Brain pericyte (primary cell): Measurements from ENCODE around the gene NFATC2IP.
"Not testable (repeated sequence)": the region's sequence is repeated elsewhere in the genome, so short reads cannot be mapped to it uniquely, and the experiment has no call there.

Experiments used
- DNase-seq: peaks from one replicate; pipeline ENCODE4 v3.0.0-alpha.2; 2012; ENCODE audit warnings: low read depth, low spot score

Gene NFATC2IP

GRCh38 chr16:28967156-28967555 is 16.4 kb downstream of the NFATC2IP start:
- no peak for DNase-seq

GRCh38 chr16:28969696-28970095 is 19.0 kb downstream of the NFATC2IP start:
- DNase-seq, result not testable (repeated sequence)

GRCh38 chr16:28974007-28974436 is 23.3 kb downstream of the NFATC2IP start:
- no peak for DNase-seq

DNA sequence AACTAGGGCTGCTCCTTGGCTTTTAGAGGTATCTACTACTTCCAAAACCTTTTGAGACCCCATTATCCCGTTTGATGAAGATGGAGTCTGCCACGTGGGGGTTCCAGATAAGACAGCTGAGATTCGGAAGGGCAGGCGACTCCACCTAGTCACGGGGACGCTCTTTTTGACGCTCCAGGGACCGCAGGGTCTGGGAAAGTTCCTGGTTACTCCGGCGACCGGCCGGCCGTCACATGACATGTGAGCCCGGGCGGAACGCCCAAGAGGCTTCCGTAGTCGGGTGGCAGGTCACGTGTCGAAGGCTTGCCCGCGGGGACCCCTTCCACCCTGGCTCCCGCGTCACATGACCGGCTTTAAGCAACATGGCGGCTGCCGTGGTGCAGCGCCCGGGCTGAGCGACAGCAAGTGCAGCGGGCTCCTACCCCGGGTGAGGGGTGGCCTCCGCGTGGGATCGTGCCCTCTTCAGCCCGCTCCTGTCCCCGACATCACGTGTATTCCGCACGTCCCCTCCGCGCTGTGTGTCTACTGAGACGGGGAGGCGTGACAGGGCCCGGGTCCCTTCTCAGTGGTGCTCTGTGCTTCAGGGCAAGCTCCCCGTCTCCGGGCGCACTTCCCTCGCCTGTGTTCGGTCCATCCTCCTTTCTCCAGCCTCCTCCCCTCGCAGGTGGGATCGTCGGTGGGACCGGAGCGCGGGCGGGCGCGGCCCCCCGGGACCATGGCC is 23.9 kb downstream of the NFATC2IP start, which contains the start of gene SPNS1:
Gene SPNS1, plus strand, starts transcription at position 342 of the 721 bp plus-strand sequence. Its CDS starts 374 bp downstream, at position 716.
- DNase-seq, result peak; percentile 93

DNA sequence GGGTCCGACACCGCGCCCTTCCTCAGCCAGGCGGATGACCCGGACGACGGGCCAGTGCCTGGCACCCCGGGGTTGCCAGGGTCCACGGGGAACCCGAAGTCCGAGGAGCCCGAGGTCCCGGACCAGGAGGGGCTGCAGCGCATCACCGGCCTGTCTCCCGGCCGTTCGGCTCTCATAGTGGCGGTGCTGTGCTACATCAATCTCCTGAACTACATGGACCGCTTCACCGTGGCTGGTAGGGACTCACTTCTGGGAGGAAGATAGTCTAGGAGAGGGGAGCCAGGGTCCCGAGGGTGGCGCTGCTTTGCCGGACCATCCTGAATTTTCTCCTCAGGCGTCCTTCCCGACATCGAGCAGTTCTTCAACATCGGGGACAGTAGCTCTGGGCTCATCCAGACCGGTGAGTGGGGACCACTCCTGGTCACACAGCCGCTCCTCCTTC is 24.4 kb downstream of the NFATC2IP start:
- DNase-seq, result no peak

DNA sequence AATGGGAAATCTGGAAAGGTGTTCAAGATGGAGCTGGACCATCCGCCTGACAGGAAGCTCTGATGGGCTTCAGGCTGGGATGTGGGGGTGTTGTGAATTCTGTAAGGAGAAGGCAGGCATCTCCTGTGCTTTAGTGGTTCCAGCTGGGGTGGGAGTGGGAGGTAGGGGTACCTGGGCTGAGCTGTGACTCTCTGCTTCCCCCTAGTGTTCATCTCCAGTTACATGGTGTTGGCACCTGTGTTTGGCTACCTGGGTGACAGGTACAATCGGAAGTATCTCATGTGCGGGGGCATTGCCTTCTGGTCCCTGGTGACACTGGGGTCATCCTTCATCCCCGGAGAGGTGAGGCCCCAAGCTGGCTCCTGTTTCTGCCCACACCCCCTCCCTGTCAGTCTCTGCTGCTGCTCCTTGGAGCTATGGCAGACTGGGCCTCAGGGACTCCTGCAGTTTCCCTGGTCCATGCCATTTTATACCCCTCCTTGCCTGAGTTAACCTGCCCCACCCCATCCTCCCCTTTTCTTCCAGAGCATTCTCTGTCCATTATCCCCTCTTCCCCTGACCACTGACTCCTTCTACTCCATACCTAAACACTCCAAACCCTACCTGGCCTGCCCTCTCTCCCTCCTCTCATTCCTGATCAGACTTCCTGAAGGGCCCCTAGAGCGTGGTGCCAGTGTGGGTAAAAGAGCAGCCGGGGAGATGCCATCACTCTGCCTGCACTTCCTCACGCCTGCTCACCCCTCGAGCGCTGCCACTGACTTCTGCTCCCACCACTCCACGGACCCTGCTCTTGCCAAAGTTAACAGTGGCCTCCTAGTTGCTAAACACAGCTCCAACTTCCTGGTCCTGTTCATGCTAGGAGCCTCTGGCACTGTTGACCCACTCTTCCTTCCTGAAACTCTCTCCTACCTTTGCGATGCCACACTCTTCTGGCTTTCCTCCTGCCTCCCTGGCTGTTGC is 27.2 kb downstream of the NFATC2IP start:
- no peak for DNase-seq

GRCh38 chr16:28980330-28980729 is 29.6 kb downstream of the NFATC2IP start:
- not testable (repeated sequence) for DNase-seq

DNA sequence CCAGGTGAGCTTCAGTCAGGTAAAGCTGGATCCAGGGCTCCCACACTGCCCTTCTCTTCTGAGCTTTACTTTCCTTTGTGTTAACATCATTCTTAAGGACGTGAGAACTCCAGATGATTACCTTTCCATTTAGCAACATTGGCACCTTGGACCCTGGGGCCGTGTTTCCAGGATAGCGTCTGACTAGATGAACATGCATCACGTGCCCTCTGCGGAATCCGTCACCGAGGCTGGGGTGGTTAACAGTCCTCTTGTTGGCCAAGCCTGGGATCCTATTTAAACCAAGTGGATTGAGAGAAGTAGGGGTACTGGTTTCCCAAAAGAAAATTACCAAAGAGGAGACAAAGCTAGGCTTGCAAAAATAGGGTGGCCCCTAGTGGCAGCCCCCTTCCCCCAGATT is 30.2 kb downstream of the NFATC2IP start:
- DNase-seq, result no peak

GRCh38 chr16:28981517-28981916 is 30.8 kb downstream of the NFATC2IP start:
- no peak for DNase-seq

- no peak for DNase-seq
Observed at GRCh38 chr16:28982418-28982817, 31.7 kb downstream of the NFATC2IP start.

DNA sequence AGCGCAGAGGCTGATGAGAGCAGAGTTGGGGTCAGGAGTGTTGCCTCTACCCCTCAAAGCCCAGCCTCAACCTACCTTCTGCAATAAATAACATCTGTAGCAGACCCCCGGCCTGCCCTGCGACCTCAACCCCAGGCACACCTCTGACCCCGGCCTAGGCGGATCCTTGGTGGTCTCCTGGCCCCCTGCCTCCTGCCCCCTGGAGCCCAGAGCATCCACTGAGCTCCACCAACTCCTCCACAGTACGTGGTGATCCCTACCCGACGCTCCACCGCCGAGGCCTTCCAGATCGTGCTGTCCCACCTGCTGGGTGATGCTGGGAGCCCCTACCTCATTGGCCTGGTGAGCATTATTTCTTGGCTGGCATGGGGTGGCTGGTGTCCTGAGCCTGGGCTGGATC is 32.2 kb downstream of the NFATC2IP start:
- no peak for DNase-seq

- DNase-seq, result no peak
Observed at GRCh38 chr16:28983644-28984043, 32.9 kb downstream of the NFATC2IP start.

DNA sequence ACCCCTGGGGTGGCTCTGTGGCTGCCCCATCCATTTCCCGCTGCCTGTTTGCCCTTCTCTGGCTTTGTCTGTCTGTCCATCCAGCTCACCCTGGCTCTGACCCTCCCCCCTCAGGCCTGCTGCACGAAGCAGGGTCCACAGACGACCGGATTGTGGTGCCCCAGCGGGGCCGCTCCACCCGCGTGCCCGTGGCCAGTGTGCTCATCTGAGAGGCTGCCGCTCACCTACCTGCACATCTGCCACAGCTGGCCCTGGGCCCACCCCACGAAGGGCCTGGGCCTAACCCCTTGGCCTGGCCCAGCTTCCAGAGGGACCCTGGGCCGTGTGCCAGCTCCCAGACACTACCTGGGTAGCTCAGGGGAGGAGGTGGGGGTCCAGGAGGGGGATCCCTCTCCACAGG is 33.4 kb downstream of the NFATC2IP start:
- DNase-seq, result no peak

DNA sequence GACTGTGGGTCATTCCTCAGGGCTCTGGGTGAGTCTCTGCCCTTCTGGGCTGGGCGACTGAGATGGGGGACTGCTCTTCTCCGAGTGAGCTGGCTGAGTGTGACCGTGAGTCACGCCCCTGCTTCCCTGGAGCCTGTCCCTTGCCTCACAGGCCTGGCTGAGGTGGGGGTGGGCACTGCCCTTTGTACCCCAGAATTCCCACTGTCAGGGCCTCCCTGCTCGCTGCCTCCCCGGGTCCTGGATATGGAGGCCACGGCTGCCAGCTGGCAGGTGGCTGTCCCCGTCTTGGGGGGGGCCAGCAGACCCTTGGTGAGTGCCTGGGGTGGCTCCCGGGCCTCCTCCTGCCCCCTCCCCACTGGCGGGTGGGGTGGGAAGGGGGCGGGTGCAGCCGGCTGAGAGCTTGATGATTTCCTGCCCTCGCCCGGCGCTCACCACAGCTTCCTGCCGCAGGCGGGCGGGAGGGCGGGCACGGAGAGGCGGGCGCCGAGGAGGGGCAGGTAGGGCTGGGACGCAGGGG is 33.9 kb downstream of the NFATC2IP start, which contains the start of gene LAT:
Gene LAT, plus strand, starts transcription at position 434 of the 517 bp plus-strand sequence. CDS start 366 bp downstream, outside the sequence.
- no peak for DNase-seq

GRCh38 chr16:28985211-28986041 is 34.7 kb downstream of the NFATC2IP start:
- no peak for DNase-seq

DNA sequence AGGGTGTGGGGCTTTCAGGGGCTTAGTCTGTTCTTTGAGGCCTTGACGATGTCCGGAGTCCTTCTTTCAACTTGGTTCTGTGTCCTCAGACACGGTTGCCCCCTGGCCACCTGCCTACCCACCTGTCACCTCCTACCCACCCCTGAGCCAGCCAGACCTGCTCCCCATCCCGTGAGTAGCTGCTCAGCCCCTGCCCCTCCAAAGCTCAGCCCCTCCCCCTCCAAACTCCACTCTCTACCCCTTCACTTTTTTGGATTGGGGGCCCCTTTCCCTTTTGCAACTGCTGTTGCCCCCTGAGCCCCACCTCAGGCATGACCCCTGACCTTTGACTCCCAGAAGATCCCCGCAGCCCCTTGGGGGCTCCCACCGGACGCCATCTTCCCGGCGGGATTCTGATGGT is 35.3 kb downstream of the NFATC2IP start:
- DNase-seq, result no peak

GRCh38 chr16:28986492-28986891 is 35.8 kb downstream of the NFATC2IP start:
- no peak for DNase-seq

DNA sequence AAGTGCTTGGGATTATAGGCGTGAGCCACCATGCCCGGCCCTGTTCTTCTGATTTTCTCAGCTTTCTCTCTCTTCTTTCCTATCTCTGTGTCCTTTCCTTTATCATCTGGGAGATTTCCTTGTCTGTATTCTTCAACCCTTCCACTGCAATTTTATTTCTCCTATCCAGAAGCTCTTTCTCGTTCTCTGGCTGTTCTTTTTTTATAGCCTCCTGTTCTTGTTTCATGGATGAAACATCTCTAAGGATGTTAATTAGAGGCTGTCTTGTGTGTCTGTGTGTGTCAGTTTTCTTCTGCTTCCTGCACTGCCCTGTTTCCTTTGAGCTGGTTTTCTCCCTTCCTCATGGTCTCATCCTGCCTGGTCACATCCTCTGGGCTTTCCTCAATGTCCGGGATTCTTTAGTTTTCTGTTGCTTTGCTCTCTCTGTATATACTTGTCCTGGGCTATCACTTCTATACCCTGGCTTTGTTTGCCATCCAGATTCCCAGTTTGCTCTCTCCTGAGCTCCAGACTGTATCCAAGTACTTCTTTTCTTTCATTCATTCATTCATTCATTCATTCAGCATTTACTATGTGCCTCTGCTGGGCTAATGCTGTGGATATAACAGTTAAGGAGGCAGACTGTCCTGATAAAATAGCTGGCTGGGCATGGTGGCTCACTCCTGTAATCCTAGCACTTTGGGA is 36.6 kb downstream of the NFATC2IP start:
- DNase-seq, result no peak

DNA sequence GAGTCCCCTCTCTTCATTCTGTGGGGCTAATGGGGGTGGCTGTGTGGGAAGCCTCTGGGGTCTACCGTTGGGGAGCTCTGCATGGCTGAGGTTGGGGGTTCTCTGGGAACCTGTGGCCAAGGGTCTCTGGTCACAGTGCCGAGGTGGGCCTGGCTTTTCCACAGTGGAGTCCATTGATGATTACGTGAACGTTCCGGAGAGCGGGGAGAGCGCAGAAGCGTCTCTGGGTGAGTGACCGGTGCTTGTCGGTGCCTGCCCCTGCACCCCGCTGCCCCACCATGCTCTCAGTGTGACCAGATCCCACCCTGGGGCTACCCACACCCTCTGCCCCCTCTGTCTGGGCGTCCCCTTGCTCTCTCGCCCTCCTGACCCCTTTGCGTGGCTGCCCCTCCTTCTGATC is 38.6 kb downstream of the NFATC2IP start:
- DNase-seq, result no peak

DNA sequence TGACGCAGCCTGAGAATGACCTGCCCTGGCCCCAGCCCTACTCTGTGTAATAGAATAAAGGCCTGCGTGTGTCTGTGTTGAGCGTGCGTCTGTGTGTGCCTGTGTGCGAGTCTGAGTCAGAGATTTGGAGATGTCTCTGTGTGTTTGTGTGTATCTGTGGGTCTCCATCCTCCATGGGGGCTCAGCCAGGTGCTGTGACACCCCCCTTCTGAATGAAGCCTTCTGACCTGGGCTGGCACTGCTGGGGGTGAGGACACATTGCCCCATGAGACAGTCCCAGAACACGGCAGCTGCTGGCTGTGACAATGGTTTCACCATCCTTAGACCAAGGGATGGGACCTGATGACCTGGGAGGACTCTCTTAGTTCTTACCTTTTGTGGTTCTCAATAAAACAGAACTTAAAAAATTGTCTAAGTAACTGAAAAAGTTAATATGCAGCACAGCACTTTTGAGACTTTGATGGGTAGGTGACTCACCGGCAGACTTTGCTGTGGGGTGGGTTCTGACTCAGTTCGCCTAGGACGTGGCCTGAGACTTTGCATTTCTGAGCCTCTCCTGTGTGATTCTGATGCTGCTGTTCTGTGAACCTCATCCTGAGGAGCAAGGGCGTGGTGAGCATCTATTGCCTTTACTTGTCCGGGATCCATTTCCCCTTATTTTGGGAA is 39.8 kb downstream of the NFATC2IP start:
- no peak for DNase-seq
